Liver (tissue), 9 donors: ENCODE measurements around the gene RAI14. TPM values are rescaled to one million over a fixed set of nuclear protein-coding genes. Genes with fewer than 3 reads are reported as not detected.

Experiments used
- DNase-seq: peaks from one replicate; pipeline ENCODE4 v3.0.0-alpha.2; 2017; ENCODE audit warnings: low spot score
- H3K27ac ChIP-seq, 2 donors: one replicate each; pipeline ENCODE4 v1.7.0; 2013; ENCODE audit warnings: inconsistent platforms in 2 of 2, low read length in 2 of 2, control low read depth in 1 of 2, low read depth in 1 of 2, mild to moderate bottlenecking in 1 of 2
- H3K27me3 ChIP-seq, 4 donors: one replicate each; pipeline versions ENCODE4 v1.6.1 to v1.7.0; 2013; ENCODE audit warnings: low read length in 3 of 4, inconsistent platforms in 1 of 4, mild to moderate bottlenecking in 1 of 4, moderate library complexity in 1 of 4; ENCODE audit not compliant: control insufficient read depth in 4 of 4, insufficient read depth in 4 of 4
- H3K36me3 ChIP-seq, 4 donors: one replicate each; pipeline versions ENCODE4 v1.6.1 to v1.7.0; 2013; ENCODE audit warnings: low read length in 3 of 4, mild to moderate bottlenecking in 3 of 4, low read depth in 1 of 4, moderate library complexity in 1 of 4; ENCODE audit not compliant: control insufficient read depth in 4 of 4, insufficient read depth in 3 of 4
- H3K4me1 ChIP-seq, 4 donors: one replicate each; pipeline versions ENCODE4 v1.6.1 to v1.7.0; 2013; ENCODE audit warnings: low read length in 3 of 4, mild to moderate bottlenecking in 3 of 4, moderate library complexity in 1 of 4; ENCODE audit not compliant: control insufficient read depth in 4 of 4, insufficient read depth in 4 of 4
- H3K4me3 ChIP-seq, 3 donors: one replicate each; pipeline versions ENCODE4 v1.6.1 to v1.7.0; 2013; ENCODE audit warnings: low read length in 3 of 3, control low read depth in 1 of 3, low read depth in 1 of 3, mild to moderate bottlenecking in 1 of 3
- H3K9ac ChIP-seq, 2 donors: one replicate each; pipeline ENCODE4 v1.7.0; 2013; ENCODE audit warnings: low read length in 2 of 2, mild to moderate bottlenecking in 2 of 2, moderate library complexity in 2 of 2, control low read depth in 1 of 2, low read depth in 1 of 2
- H3K9me3 ChIP-seq, 4 donors: one replicate each; pipeline versions ENCODE4 v1.6.1 to v1.7.0; 2013; ENCODE audit warnings: low read length in 3 of 4; ENCODE audit not compliant: control insufficient read depth in 4 of 4
- EGR1 ChIP-seq, 2 donors: IDR thresholded peaks; 2 replicates each; pipeline ENCODE4 v1.6.1; 2016 to 2018; ENCODE audit warnings: antibody characterized with exemption in 2 of 2, low read depth in 2 of 2
- FOXA1 ChIP-seq: IDR thresholded peaks from 2 replicates; pipeline ENCODE4 v1.6.1; 2016; ENCODE audit warnings: antibody characterized with exemption
- FOXA2 ChIP-seq: IDR thresholded peaks from 2 replicates; pipeline ENCODE4 v1.6.1; 2016; ENCODE audit warnings: antibody characterized with exemption
- GABPA ChIP-seq, 2 donors: IDR thresholded peaks in 1 of 2; conservative IDR thresholded peaks in 1 of 2; 2 replicates each; pipeline ENCODE4 v1.6.1; 2016; ENCODE audit warnings: antibody characterized with exemption in 2 of 2, mild to moderate bottlenecking in 1 of 2, moderate library complexity in 1 of 2
- HNF4A ChIP-seq, 2 donors: conservative IDR thresholded peaks; 2 replicates each; pipeline ENCODE4 v1.6.1; 2016; ENCODE audit warnings: antibody characterized with exemption in 2 of 2, mild to moderate bottlenecking in 2 of 2
- HNF4G ChIP-seq: IDR thresholded peaks from 2 replicates; pipeline ENCODE4 v1.6.1; 2016; ENCODE audit warnings: antibody characterized with exemption
- JUND ChIP-seq, 2 donors: IDR thresholded peaks; 2 replicates each; pipeline ENCODE4 v1.6.1; 2016; ENCODE audit warnings: antibody characterized with exemption in 2 of 2
- NR2F2 ChIP-seq: IDR thresholded peaks from 2 replicates; pipeline ENCODE4 v1.6.1; 2016; ENCODE audit warnings: antibody characterized with exemption
- RXRA ChIP-seq, 2 donors: IDR thresholded peaks; 2 replicates each; pipeline ENCODE4 v1.6.1; 2017 to 2018; ENCODE audit warnings: antibody characterized with exemption in 2 of 2, mild to moderate bottlenecking in 1 of 2
- SP1 ChIP-seq: IDR thresholded peaks from 2 replicates; pipeline ENCODE4 v1.6.1; 2018; ENCODE audit warnings: antibody characterized with exemption, mild to moderate bottlenecking
- TAF1 ChIP-seq: conservative IDR thresholded peaks from 2 replicates; pipeline ENCODE4 v1.6.1; 2016; ENCODE audit warnings: antibody characterized with exemption, mild to moderate bottlenecking
- WGBS: extraction: QIAGEN DNeasy Blood & Tissue Kit; methylation state at CpG from one replicate; pipeline ENCODE4 v1.1.7; 2013; 5-methylcytosine and 5-hydroxymethylcytosine counted together
- polyA plus RNA-seq, 2 donors: library from polyadenylated mRNA; stranded (reverse) in 1 of 2; unstranded in 1 of 2; fragments of 200-250 nt in 1 of 2; fragments of >200 nt in 1 of 2; fragmentation: Nextera tagmentation in 1 of 2; extraction: Ambion mirVana in 1 of 2; gene quantifications; one replicate each; pipeline versions ENCODE4 v1.2.1 to v1.2.3, GENCODE V29; 2013 to 2015
- total RNA-seq, 2 donors: library from RNA; depleted of rRNA; stranded (reverse); fragments of >200 nt; gene quantifications; one replicate each; pipeline ENCODE4 v1.2.3, GENCODE V29; 2014
- TF ChIP-seq, protein P1 (sequence below): IDR thresholded peaks from 2 replicates; pipeline ENCODE4 v1.6.1; 2016; ENCODE audit warnings: antibody characterized with exemption, mild to moderate bottlenecking
- TF ChIP-seq, protein P2 (sequence below): fragments of 150-350 bp; IDR thresholded peaks from 2 replicates; pipeline ENCODE4 v1.5.1; 2017; ENCODE audit warnings: improper control_type of control experiment, low read depth, low read length; ENCODE audit not compliant: missing input control
- TF ChIP-seq, protein P3 (sequence below): IDR thresholded peaks from 2 replicates; pipeline ENCODE4 v1.6.1; 2016; ENCODE audit warnings: antibody characterized with exemption
- TF ChIP-seq, protein P4 (sequence below): IDR thresholded peaks from 2 replicates; pipeline ENCODE4 v1.6.1; 2016; ENCODE audit warnings: antibody characterized with exemption
- TF ChIP-seq, protein P5 (sequence below): IDR thresholded peaks from 2 replicates; pipeline ENCODE4 v1.6.1; 2016; ENCODE audit warnings: antibody characterized with exemption
- donor health status: healthy.
- donor health status: healthy.
- donor health status: healthy.
- donor health status: healthy.
- donor health status: healthy.

Gene RAI14
- total and polyA plus RNA-seq, 4 donors, result 7.8 to 21.4 (median 11.4) TPM

DNA sequence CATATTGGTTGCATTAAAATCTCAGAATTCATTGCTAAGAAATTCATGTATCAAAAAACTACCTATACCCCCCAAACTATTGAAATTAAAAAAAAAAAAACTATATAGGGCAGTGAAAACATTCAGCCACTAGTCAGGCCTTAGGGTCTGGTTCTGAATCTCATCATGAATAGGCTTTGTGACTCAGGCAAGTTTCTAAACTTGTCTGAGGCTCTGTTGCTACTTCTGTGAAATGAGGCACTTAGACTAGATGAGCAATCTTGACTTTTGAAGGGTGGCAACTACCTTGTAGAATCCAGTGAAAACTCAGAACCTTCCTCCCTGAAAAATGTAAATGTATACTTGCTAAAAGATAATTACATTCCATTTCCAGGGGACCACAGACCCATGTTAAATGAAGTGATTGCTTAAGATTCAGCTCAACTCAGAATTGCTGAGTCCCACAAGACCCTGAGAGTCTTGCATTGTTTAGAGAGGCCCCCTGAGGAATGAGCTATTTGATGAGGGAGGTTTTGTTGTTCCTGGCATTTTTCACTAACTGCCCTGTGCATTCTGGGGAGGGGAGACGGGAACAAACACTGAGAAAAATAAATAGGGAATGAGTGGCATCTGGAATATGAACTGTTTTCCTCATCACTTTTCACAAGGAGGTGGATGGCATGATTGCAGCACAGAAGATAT, 29.5 kb downstream of the RAI14 start:
- Histone ChIP-seq H3K4me3 (no peak overlapping the region), H3K9ac (no peak overlapping the region), H3K36me3 (no peaks in the 10 kb centered on the region), H3K9me3 (no peaks in the 10 kb centered on the region), H3K27me3 (no peaks in the 10 kb centered on the region), H3K27ac (no peak overlapping the region), H3K4me1 (peaks cover 7 to 39% (median 19%) of the 10 kb centered on the region in 4 donors)
- TF ChIP-seq, protein P1, sequence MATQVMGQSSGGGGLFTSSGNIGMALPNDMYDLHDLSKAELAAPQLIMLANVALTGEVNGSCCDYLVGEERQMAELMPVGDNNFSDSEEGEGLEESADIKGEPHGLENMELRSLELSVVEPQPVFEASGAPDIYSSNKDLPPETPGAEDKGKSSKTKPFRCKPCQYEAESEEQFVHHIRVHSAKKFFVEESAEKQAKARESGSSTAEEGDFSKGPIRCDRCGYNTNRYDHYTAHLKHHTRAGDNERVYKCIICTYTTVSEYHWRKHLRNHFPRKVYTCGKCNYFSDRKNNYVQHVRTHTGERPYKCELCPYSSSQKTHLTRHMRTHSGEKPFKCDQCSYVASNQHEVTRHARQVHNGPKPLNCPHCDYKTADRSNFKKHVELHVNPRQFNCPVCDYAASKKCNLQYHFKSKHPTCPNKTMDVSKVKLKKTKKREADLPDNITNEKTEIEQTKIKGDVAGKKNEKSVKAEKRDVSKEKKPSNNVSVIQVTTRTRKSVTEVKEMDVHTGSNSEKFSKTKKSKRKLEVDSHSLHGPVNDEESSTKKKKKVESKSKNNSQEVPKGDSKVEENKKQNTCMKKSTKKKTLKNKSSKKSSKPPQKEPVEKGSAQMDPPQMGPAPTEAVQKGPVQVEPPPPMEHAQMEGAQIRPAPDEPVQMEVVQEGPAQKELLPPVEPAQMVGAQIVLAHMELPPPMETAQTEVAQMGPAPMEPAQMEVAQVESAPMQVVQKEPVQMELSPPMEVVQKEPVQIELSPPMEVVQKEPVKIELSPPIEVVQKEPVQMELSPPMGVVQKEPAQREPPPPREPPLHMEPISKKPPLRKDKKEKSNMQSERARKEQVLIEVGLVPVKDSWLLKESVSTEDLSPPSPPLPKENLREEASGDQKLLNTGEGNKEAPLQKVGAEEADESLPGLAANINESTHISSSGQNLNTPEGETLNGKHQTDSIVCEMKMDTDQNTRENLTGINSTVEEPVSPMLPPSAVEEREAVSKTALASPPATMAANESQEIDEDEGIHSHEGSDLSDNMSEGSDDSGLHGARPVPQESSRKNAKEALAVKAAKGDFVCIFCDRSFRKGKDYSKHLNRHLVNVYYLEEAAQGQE, result no peak
- TF ChIP-seq FOXA1 (no peak), JUND (IDR thresholded peaks at IDR 0.05) (no peak), EGR1 (IDR thresholded peaks at IDR 0.05; ENCODE audit: low read depth in 2 of 2) (no peak), GABPA (IDR thresholded peaks at IDR 0.05 in 1 of 2, conservative IDR thresholded peaks at IDR 0.05 in 1 of 2) (no peak), HNF4A (conservative IDR thresholded peaks at IDR 0.05) (no peak), FOXA2 (no peak), RXRA (IDR thresholded peaks at IDR 0.05) (no peak)
- TF ChIP-seq, protein P2, sequence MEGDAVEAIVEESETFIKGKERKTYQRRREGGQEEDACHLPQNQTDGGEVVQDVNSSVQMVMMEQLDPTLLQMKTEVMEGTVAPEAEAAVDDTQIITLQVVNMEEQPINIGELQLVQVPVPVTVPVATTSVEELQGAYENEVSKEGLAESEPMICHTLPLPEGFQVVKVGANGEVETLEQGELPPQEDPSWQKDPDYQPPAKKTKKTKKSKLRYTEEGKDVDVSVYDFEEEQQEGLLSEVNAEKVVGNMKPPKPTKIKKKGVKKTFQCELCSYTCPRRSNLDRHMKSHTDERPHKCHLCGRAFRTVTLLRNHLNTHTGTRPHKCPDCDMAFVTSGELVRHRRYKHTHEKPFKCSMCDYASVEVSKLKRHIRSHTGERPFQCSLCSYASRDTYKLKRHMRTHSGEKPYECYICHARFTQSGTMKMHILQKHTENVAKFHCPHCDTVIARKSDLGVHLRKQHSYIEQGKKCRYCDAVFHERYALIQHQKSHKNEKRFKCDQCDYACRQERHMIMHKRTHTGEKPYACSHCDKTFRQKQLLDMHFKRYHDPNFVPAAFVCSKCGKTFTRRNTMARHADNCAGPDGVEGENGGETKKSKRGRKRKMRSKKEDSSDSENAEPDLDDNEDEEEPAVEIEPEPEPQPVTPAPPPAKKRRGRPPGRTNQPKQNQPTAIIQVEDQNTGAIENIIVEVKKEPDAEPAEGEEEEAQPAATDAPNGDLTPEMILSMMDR, result no peak
- 53% methylated on average over 1 of the region's 1 CpG for WGBS
- no peak for DNase-seq

DNA sequence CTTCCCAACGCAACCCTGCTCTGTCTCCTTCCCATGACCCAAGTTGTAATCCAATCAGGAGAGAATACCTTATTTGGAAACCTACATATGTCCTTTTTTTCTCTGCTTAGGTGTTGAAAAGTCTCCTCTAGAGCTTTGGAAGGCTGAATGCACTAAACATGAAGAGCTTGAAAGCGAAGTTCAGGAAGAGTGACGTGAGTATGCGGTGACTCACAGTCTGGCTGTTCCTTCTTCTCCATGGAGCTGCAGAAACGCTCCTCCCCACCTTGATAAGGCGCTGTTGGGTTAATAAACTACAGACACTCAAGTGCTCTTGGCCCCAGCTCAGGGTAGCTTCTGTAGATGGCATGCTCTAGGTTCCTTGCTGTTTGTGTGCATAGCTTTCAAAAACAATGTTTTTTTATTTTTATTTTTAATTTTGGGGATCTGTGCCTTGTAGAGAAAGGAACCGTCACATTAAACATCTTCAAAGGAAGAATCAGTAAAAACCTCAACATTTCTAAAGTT, 30.7 kb downstream of the RAI14 start:
- Histone ChIP-seq H3K4me1 (peaks cover 4 to 32% (median 15%) of the 10 kb centered on the region in 4 donors), H3K9ac (peak overlapping the region in 1 of 2 donors; percentile 66), H3K27me3 (no peaks in the 10 kb centered on the region), H3K4me3 (no peak overlapping the region), H3K36me3 (no peaks in the 10 kb centered on the region), H3K27ac (peak overlapping the region in 1 of 2 donors; percentile 57), H3K9me3 (no peaks in the 10 kb centered on the region)
- DNase-seq, result no peak
- WGBS, result 20% methylated on average over 7 of the region's 7 CpGs
- TF ChIP-seq, protein P3, sequence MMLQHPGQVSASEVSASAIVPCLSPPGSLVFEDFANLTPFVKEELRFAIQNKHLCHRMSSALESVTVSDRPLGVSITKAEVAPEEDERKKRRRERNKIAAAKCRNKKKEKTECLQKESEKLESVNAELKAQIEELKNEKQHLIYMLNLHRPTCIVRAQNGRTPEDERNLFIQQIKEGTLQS, result peak; percentile 83
- TF ChIP-seq, protein P4, sequence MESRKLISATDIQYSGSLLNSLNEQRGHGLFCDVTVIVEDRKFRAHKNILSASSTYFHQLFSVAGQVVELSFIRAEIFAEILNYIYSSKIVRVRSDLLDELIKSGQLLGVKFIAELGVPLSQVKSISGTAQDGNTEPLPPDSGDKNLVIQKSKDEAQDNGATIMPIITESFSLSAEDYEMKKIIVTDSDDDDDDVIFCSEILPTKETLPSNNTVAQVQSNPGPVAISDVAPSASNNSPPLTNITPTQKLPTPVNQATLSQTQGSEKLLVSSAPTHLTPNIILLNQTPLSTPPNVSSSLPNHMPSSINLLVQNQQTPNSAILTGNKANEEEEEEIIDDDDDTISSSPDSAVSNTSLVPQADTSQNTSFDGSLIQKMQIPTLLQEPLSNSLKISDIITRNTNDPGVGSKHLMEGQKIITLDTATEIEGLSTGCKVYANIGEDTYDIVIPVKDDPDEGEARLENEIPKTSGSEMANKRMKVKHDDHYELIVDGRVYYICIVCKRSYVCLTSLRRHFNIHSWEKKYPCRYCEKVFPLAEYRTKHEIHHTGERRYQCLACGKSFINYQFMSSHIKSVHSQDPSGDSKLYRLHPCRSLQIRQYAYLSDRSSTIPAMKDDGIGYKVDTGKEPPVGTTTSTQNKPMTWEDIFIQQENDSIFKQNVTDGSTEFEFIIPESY, result no peak
- peak; percentile 59 to 65 for TF ChIP-seq RXRA (IDR thresholded peaks at IDR 0.05)
- TF ChIP-seq EGR1 (IDR thresholded peaks at IDR 0.05; ENCODE audit: low read depth in 2 of 2), result no peak
- TF ChIP-seq HNF4G, result peak; percentile 8
- TF ChIP-seq, protein P5, sequence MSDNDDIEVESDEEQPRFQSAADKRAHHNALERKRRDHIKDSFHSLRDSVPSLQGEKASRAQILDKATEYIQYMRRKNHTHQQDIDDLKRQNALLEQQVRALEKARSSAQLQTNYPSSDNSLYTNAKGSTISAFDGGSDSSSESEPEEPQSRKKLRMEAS, result no peak
- TF ChIP-seq, protein P2, result peak; percentile 8
- no peak for TF ChIP-seq FOXA1
- peak; percentile 28 for TF ChIP-seq SP1
- TF ChIP-seq, protein P1, result peak; percentile 5
- no peak for TF ChIP-seq FOXA2
- TF ChIP-seq TAF1, result no peak
- TF ChIP-seq NR2F2, result no peak
- no peak for TF ChIP-seq GABPA (IDR thresholded peaks at IDR 0.05 in 1 of 2, conservative IDR thresholded peaks at IDR 0.05 in 1 of 2)
